CD4-positive, alpha-beta T cell (primary cell): ENCODE data around the gene FRZB. TPM values are rescaled to one million over a fixed set of nuclear protein-coding genes. Genes with fewer than 3 reads are reported as not detected.

Experiments used
- ATAC-seq: fragments of 200-7000 bp; cut with Tn5 transposase; one replicate; pipeline ENCODE4 v1.10.0; 2022; ENCODE audit warnings: mild to moderate bottlenecking; ENCODE audit not compliant: poor library complexity
- CTCF ChIA-PET: fragments of 350-600 bp; sonication (Branson Sonifier 250); formaldehyde crosslinking; loops from one replicate; lab custom pipeline; 2021; ENCODE audit warnings: antibody characterized with exemption, inconsistent platforms; lab: Charles Lee
- POLR2A ChIA-PET: fragments of 350-600 bp; sonication (Branson Sonifier 250); formaldehyde crosslinking; loops from one replicate; lab custom pipeline; 2021; ENCODE audit warnings: antibody characterized with exemption, inconsistent platforms; lab: Charles Lee
- DNase-seq, 14 experiments: peaks; one replicate each; pipeline ENCODE4 v3.0.0-alpha.2; 2013 to 2020; ENCODE audit warnings: mixed read lengths in 2 of 14
- H3K27ac ChIP-seq, 2 donors: one replicate each; pipeline versions ENCODE4 v1.5.1 to v1.7.0; 2013; ENCODE audit warnings: low read length in 2 of 2, low read depth in 1 of 2, mild to moderate bottlenecking in 1 of 2
- H3K27me3 ChIP-seq, 2 experiments: 1 replicate in 1 of 2; 2 replicates in 1 of 2; pipeline versions ENCODE4 v1.6.1 to v1.7.0; 2013; ENCODE audit warnings: low read length in 2 of 2, control low read depth in 1 of 2, mild to moderate bottlenecking in 1 of 2, moderate library complexity in 1 of 2; ENCODE audit not compliant: insufficient read depth in 2 of 2, control insufficient read depth in 1 of 2
- H3K36me3 ChIP-seq: one replicate; pipeline ENCODE4 v1.6.1; 2013; ENCODE audit warnings: low read length, control low read depth; ENCODE audit not compliant: insufficient read depth
- H3K4me1 ChIP-seq: one replicate; pipeline ENCODE4 v1.6.1; 2013; ENCODE audit warnings: low read length, control low read depth; ENCODE audit not compliant: insufficient read depth
- H3K4me3 ChIP-seq: one replicate; pipeline ENCODE4 v1.5.1; 2013; ENCODE audit warnings: mild to moderate bottlenecking, low read length, moderate library complexity
- H3K9me3 ChIP-seq, 2 experiments: 1 replicate in 1 of 2; 2 replicates in 1 of 2; pipeline versions ENCODE4 v1.6.1 to v1.7.0; 2013; ENCODE audit warnings: low read length in 2 of 2, mild to moderate bottlenecking in 2 of 2, control low read depth in 1 of 2, moderate library complexity in 1 of 2; ENCODE audit not compliant: control insufficient read depth in 1 of 2, insufficient read depth in 1 of 2
- H3K27ac Mint-ChIP-seq: one replicate; pipeline ENCODE4 v1.8.0; 2020; ENCODE audit warnings: mixed read lengths
- H3K27me3 Mint-ChIP-seq: one replicate; pipeline ENCODE4 v1.8.0; 2021; ENCODE audit warnings: mixed read lengths
- H3K36me3 Mint-ChIP-seq: one replicate; pipeline ENCODE4 v1.8.0; 2021; ENCODE audit warnings: low read depth, mixed read lengths
- H3K4me1 Mint-ChIP-seq: one replicate; pipeline ENCODE4 v1.8.0; 2021; ENCODE audit warnings: low read depth, mixed read lengths
- H3K4me3 Mint-ChIP-seq: one replicate; pipeline ENCODE4 v1.8.0; 2020; ENCODE audit warnings: mild to moderate bottlenecking, mixed read lengths
- H3K9me3 Mint-ChIP-seq: one replicate; pipeline ENCODE4 v1.8.0; 2020; ENCODE audit warnings: mixed read lengths
- CTCF ChIP-seq: fragments of 200-600 bp; IDR thresholded peaks from one replicate; pipeline ENCODE4 v1.8.0; 2022; ENCODE audit warnings: antibody characterized with exemption, mild to moderate bottlenecking
- intact Hi-C, 2 experiments: fragments of 100-400 bp; cut with DNase I in 1 of 2; cut with micrococcal nuclease in 1 of 2; formaldehyde crosslinking; loops; one replicate each; pipeline versions ENCODE4 v1.15.1 to v1.9.0; 2023 to 2025; cut with DNase I, micrococcal nuclease
- total RNA-seq, 174 experiments: library from RNA in 2 of 174; stranded (reverse) in 2 of 174; gene quantifications; one replicate each; pipeline ENCODE4 v1.2.3 and lab custom pipeline; 2021 to 2026

FRZB gene
- total RNA-seq, 2 experiments from 2014 or later: not detected

- intact Hi-C loops: no loop called here
Observed at GRCh38 chr2:182913064-182913463, 46.6 kb upstream of the FRZB start.

GRCh38 chr2:182912518-182912915 is 46.1 kb upstream of the FRZB start:
- TF ChIP-seq CTCF: no peak
- Mint-ChIP-seq H3K36me3 (no peaks in the 10 kb centered on the region), H3K27ac (no peak overlapping the region), H3K4me1 (no peaks in the 10 kb centered on the region), H3K4me3 (no peak overlapping the region), H3K9me3 (no peaks in the 10 kb centered on the region), H3K27me3 (no peaks in the 10 kb centered on the region)
- H3K4me3 ChIP-seq: no peak overlapping the region
- no peaks in the 10 kb centered on the region for H3K4me1 ChIP-seq
- no peaks in the 10 kb centered on the region for H3K36me3 ChIP-seq
- POLR2A ChIA-PET: no interaction called here
- no peaks in the 10 kb centered on the region for H3K9me3 ChIP-seq
- intact Hi-C loops: no loop called here
- ATAC-seq (no peak), DNase-seq (no peak)
- CTCF ChIA-PET: no interaction called here
- H3K27ac ChIP-seq: no peak overlapping the region
- no peaks in the 10 kb centered on the region for H3K27me3 ChIP-seq

More at GRCh38 chr2:182913064-182913463, 46.6 kb upstream of the FRZB start:
- CTCF ChIA-PET: no interaction called here
- POLR2A ChIA-PET: no interaction called here
- Histone ChIP-seq H3K27ac (no peak overlapping the region), H3K27me3 (no peaks in the 10 kb centered on the region), H3K9me3 (no peaks in the 10 kb centered on the region), H3K4me3 (no peak overlapping the region), H3K36me3 (no peaks in the 10 kb centered on the region), H3K4me1 (no peaks in the 10 kb centered on the region)
- no peaks in the 10 kb centered on the region for H3K4me1 Mint-ChIP-seq
- H3K4me3 Mint-ChIP-seq: no peak overlapping the region
- no peak for TF ChIP-seq CTCF
- no peaks in the 10 kb centered on the region for H3K36me3 Mint-ChIP-seq
- H3K27ac Mint-ChIP-seq: no peak overlapping the region
- H3K27me3 Mint-ChIP-seq: no peaks in the 10 kb centered on the region
- no peaks in the 10 kb centered on the region for H3K9me3 Mint-ChIP-seq
- DNase-seq (no peak), ATAC-seq (no peak)

GRCh38 chr2:182911813-182912517 is 45.5 kb upstream of the FRZB start:
- POLR2A ChIA-PET: no interaction called here
- H3K27me3 Mint-ChIP-seq: no peaks in the 10 kb centered on the region

More at GRCh38 chr2:182911813-182912517, 45.5 kb upstream of the FRZB start:
- Histone ChIP-seq H3K9me3 (no peaks in the 10 kb centered on the region), H3K4me1 (no peaks in the 10 kb centered on the region), H3K36me3 (no peaks in the 10 kb centered on the region), H3K4me3 (no peak overlapping the region), H3K27ac (no peak overlapping the region), H3K27me3 (no peaks in the 10 kb centered on the region)
- H3K27ac Mint-ChIP-seq: no peak overlapping the region
- no peak for ATAC-seq
- no peaks in the 10 kb centered on the region for H3K4me1 Mint-ChIP-seq
- no peaks in the 10 kb centered on the region for H3K36me3 Mint-ChIP-seq
- no peaks in the 10 kb centered on the region for H3K9me3 Mint-ChIP-seq
- intact Hi-C loops: no loop called here
- CTCF ChIA-PET: no interaction called here
- TF ChIP-seq CTCF: no peak
- DNase-seq: no peak
- no peak overlapping the region for H3K4me3 Mint-ChIP-seq
